ENCODE results near the gene SLC12A4.

The SLC12A4 gene

GRCh38 chr16:67963292-67963661, 5.2 kb downstream of the SLC12A4 start:
- no peak for DNase-seq (ENCODE audit: low spot score)

- no peak for DNase-seq (ENCODE audit: low spot score)
Measured at GRCh38 chr16:67962135-67962534, 6.3 kb downstream of the SLC12A4 start.

- no peak for DNase-seq (ENCODE audit: low spot score)
Measured at GRCh38 chr16:67961551-67961957, 6.9 kb downstream of the SLC12A4 start.

GRCh38 chr16:67959536-67960329, 8.7 kb downstream of the SLC12A4 start:
- no peak for DNase-seq (ENCODE audit: low spot score)

- no peak for DNase-seq (ENCODE audit: low spot score)
Measured at GRCh38 chr16:67957622-67958021, 10.8 kb downstream of the SLC12A4 start.

- DNase-seq (ENCODE audit: low spot score), result no peak
Measured at GRCh38 chr16:67954421-67955196, 13.8 kb downstream of the SLC12A4 start.

- no peak for DNase-seq (ENCODE audit: low spot score)
Measured at GRCh38 chr16:67953641-67954375, 14.6 kb downstream of the SLC12A4 start.

GRCh38 chr16:67951485-67951884, 17.0 kb downstream of the SLC12A4 start:
- DNase-seq (ENCODE audit: low spot score), result no peak

- no peak for DNase-seq (ENCODE audit: low spot score)
Measured at GRCh38 chr16:67950335-67950843, 18.0 kb downstream of the SLC12A4 start.

- DNase-seq (ENCODE audit: low spot score), result no peak
Measured at GRCh38 chr16:67949645-67950044, 18.8 kb downstream of the SLC12A4 start.

- no peak for DNase-seq (ENCODE audit: low spot score)
Measured at GRCh38 chr16:67948015-67948414, 20.4 kb downstream of the SLC12A4 start.

- DNase-seq (ENCODE audit: low spot score), result no peak
Measured at GRCh38 chr16:67946966-67947558, 21.4 kb downstream of the SLC12A4 start.

GRCh38 chr16:67946128-67946569, 22.3 kb downstream of the SLC12A4 start:
- DNase-seq (ENCODE audit: low spot score), result no peak

- no peak for DNase-seq (ENCODE audit: low spot score)
Measured at GRCh38 chr16:67945392-67945933, 23.0 kb downstream of the SLC12A4 start.

- no peak for DNase-seq (ENCODE audit: low spot score)
Measured at GRCh38 chr16:67944690-67945391, 23.6 kb downstream of the SLC12A4 start.

- no peak for DNase-seq (ENCODE audit: low spot score)
Measured at GRCh38 chr16:67943619-67944504, 24.6 kb downstream of the SLC12A4 start, which contains the start of gene LCAT. LCAT (minus strand) TSS chr16:67944120; CDS start chr16:67944101, 19 bp downstream.

GRCh38 chr16:67943256-67943618, 25.2 kb downstream of the SLC12A4 start:
- no peak for DNase-seq (ENCODE audit: low spot score)

GRCh38 chr16:67942510-67943255, 25.8 kb downstream of the SLC12A4 start:
- no peak for DNase-seq (ENCODE audit: low spot score)

GRCh38 chr16:67942200-67942509, 26.3 kb downstream of the SLC12A4 start:
- no peak for DNase-seq (ENCODE audit: low spot score)

Data from CD4-positive, alpha-beta T cell treated with Interleukin-6 at 100 ng/mL for 8 hours (primary cell).